GM18517 (cell line): ENCODE results near the gene ISCA1.
A peak's percentile ranks its signal among the peaks of the same experiment; 100 is the strongest.
"Not testable (repeated sequence)": the region's sequence is repeated elsewhere in the genome, so short reads cannot be mapped to it uniquely, and the experiment has no call there.

Experiments used
- ATAC-seq: cut with Tn5 transposase; IDR thresholded peaks from one replicate; pipeline ENCODE4 v1.9.1; 2021; ENCODE audit warnings: mild to moderate bottlenecking, moderate library complexity; ENCODE audit not compliant: unreplicated experiment

The ISCA1 gene

DNA sequence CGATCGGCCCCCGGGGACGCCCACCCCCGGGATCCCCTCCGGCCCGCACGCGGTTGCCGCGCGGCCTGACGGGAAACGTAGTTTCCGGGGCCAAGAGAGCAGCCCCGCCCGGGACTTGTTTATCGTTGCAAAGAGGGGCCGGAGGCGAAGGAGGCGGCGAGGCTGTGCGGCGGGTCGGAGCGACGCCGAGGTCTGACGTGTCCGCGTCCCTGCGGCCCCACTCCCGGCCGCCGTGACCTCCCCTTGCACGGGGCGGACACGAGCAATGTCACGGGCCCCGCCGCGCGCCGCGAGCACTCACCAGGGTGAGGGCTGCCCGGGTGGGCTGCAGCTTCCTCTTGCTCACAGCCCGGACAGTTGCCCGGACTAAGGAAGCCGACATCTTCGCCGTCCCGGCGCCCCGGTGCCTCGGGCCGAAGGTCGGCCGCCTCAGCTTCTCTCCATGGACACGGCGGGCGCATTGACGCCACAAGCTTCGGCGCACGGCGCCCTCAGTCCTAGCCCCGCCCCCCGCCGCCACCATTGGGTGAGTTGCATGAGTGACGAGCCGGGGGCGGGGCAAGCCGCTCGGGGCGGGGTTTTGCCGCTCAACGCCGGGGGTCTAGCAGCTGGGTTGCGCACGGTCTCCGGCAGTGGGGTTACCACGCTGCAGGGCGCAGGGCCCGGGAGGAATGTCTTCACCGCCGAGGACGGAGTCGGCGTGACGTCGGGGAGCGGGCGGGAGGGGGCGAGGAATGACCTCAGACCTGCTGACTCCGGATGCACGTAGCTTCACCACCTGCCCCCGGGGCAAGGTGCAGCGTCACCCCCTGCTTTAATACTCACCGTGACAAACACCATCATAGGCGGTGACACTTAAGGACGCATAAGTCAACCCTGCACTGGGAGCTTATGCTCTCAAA, at the start of gene ISCA1:
Gene ISCA1 (minus strand): TSS at position 462 of the 902 bp plus-strand sequence. CDS start 80 bp downstream, at position 382.
- ATAC-seq = peak; percentile 77

DNA sequence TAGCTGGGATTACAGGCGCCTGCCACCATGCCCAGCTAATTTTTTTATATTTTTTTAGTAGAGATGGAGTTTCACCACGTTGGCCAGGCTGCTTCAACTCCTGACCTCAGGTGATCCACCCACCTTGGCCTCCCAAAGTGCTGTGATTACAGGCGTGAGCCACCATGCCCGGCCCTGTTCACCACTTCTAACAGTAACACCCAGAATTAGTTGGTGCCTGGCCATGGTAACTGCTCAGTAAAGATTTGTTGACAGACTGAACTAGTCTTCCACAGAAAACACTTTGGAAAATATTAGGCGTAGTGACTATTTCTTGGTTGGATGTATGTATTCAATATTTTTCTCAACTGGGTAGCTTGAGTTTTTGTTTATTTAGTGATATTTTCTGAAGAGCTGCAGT, 47.8 kb upstream of the ISCA1 start:
- no peak for ATAC-seq

DNA sequence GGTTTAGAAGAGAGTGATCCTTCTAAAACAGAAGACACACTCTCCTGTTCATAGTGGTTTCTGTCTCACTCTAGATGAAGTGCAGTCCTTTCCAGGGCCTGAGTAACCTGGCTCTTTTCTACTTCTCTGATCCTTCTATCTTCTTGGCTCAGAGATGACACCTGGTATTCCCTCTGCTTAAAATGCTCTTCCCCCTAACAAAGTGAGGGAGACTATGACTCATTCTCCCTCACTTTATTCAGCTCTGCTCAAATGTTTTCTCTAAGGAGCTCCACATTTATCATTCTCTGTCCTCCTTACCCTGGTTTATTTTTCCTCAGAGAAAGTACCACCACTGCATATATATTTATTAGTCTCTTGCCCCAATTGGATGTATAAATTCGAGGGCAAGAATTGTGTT, 47.3 kb upstream of the ISCA1 start:
- ATAC-seq = no peak

DNA sequence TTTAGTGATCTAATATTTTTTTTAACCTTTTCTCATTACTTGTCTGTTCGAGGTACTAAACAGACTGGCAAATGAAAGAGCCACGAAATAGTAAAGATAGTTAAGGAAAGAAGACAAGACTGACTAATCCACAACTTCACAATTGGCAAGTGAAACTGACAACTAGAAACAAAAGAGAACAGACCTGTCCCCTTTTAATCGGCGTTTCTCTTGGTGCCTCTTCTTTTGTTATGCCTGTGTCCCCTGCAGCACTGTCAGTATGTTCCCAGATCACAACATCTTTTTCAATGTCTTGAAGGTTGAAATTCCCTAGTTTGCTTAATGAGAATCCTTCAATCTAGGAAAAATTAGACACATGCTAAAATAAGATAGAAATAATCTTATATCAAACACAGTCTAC, 45.8 kb upstream of the ISCA1 start:
- no peak for ATAC-seq

DNA sequence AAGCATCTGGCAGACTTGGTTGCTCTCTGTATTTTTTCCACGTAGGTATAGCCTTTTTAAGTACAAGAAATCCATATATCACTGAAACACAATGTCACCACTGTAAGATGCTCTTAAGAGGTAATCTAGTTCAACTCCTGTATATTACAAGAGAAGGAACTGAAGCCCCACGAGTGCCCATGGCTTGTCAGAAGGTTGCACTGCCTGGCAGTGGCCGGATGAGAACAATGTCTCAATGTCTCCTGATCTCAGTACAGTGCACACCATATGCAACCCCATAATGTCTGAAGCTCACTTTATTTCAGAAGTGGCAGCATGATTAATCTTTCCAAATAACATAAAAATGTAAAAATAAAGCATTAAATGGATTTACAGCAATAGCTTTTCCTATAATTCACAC, 44.2 kb upstream of the ISCA1 start:
- no peak for ATAC-seq

DNA sequence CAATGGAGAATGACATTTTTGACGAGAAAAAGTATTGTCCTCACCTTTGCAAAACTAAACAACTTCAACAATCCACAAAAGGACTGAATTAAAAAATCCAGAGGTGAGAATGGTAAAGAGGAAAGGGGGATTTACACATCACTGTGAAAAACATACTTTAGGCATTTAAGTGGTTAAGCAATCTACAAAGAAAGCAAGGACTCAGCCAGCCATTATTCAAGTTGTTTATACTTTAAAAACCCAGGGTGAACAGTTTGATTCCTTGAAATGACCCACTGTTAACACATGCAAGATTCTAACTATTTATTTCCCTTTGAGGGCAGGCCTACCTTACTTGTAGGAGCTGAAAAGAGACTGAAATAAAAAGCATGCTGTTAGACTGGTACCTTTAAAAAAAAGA, 42.6 kb upstream of the ISCA1 start:
- no peak for ATAC-seq

DNA sequence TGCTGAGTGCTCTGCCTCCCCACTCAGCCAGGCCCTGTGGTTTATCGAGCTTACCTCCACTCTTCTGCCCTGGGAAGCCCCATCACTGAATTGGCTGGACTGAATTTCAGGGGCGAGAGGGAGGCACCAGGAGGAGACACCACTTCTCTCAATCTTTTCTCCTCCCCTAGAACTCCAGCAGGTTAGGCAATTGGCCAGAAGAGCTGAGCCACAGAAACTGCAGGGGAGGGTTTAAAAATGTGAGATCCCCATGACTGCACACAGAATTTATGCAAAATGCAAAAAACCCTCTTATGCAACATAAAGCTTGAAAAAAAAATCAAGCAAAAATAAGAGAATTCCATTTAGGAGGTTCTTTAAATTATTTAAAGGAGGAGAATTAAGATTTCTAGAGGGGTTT, 42.0 kb upstream of the ISCA1 start:
- no peak for ATAC-seq

DNA sequence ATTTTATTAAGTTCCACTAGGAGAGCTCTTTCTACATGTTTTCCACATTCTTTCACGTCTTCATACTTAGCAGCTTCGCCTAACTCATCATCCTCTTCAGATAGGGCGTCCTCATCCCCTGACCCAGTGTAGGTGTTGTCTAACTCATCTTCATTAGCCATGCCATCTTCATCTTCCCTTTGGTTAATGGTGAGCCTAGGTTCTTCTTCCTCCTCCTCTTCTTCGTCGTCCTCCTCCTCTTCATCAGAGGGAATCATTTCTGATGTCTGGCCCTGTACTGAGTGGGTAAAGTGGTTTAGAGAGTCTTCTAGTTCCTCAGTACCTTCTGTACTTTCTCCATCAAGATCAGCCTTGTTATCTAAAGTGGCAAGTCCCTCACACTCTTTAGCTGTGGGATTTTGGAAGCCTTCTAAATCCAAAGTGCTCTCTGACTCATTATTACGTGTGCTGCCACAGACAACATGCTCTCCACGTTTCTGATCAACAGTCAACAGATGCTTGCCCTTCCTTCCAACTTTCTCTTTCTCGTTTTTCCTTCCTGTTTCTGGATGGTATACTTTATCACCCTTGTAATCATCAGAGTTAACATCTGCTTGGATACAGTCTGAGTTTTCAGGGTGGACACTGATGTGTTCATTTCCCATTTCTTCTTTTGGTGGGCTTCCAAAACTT, 40.8 kb upstream of the ISCA1 start:
- ATAC-seq = no peak

DNA sequence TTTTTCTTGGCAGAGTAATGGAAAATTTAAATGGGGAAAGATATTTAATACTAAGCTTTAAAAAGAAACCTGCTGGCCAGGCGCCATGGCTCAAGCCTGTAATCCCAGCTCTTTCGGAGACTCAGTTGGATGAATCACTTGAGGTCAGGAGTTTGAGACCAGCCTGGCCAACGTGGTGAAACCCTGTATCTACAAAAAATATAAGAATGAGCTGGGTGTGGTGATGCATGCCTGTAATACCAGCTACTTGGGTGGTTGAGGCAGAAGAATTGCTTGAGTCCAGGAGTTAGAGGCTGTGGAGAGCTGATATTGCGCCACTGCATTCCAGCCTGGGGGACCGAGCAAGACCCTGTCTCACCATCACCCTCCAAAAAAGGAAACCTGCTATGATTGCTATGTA, 39.0 kb upstream of the ISCA1 start:
- no peak for ATAC-seq

DNA sequence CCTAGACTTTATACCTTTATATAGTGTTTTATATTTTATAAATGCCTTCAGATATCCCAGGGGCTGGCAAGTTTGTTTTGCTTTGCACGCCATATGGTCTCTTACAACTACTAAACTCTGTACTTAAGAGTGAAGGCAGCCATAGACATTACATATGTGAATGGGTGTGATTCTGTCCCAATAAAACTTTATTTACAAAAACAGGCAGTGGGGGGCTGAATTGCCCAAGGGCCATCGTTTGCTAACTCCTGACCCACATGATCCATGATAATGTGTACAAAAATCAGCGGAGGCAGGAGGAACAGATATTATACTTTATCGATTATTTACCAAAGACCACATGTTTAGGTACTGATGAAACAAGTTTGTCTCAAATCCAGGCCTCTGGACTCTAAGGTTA, 35.8 kb upstream of the ISCA1 start:
- ATAC-seq = no peak

DNA sequence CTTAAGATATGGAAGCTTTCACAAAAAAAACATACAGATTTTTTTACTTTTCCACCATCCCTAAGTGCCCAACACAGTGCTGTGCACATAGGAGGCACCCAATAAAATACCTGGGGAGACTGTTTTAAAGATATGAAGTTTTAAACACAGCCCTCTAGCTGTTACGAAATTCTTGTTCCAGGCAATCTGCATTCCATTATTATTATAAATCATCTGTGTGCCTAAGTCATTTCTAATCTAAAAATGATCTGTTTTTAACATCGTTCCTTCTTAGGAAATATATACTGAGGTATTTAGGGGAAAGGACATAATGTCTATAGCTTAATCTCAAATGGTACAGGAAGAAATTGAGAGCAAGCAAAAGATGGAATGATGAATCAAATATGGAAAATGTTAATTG, 32.7 kb upstream of the ISCA1 start:
- no peak for ATAC-seq

DNA sequence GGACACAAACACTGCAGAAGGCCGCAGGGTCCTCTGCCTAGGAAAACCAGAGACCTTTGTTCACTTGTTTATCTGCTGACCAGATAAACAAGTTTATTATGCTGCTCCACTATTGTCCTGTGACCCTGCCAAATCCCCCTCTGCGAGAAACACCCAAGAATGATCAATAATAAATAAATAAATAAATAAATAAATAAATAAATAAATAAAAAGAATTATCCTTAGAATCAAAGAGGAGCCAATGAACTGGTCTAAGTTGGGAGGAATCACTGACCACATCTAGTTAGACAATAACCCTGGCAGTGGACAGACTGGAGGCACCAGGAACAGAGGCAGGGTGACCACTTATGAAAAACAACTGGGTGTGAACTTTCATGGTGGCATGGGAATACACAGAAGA, 30.6 kb upstream of the ISCA1 start:
- not testable (repeated sequence) for ATAC-seq

DNA sequence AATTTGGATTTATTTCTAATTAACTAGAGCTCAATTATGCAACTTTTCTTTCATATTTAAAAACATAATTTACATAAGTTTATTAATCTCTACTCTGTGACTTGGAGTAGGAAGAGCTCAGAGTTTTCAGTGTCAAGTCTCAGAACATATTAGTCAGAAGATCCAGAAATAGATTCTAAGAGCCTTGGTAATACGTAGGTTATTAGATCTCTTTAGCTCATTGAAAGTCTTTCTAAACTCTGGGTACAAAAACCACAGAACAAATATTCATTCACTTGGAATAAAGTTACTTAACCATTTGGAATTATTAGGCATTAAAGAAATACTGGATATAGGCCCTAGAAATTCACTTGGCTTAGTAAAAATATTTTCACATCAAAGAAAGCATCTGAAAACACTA, 26.3 kb upstream of the ISCA1 start:
- no peak for ATAC-seq

DNA sequence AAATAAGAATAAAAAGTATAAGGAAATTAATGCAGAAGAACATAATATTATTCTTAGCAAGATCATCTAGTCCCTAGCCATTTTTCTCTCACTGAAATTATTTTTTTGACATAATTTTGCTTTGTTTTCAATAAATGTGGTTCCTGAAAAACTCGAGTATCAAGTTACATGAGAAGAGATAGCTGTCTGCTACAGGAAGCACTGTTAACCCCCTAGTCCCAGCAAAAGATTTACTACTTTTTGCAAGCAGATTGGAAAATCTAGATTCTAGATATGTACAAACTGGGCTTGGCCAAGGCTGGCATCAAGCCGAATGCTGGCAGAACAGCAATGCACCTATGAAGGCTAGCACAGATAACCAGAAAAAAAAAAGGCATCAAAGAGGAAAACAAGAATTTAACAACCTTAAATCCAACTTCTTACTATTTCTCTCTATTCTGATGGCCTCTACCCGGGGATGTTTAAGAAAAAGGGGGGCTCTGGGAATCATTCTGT, 21.9 kb upstream of the ISCA1 start:
- ATAC-seq = no peak

DNA sequence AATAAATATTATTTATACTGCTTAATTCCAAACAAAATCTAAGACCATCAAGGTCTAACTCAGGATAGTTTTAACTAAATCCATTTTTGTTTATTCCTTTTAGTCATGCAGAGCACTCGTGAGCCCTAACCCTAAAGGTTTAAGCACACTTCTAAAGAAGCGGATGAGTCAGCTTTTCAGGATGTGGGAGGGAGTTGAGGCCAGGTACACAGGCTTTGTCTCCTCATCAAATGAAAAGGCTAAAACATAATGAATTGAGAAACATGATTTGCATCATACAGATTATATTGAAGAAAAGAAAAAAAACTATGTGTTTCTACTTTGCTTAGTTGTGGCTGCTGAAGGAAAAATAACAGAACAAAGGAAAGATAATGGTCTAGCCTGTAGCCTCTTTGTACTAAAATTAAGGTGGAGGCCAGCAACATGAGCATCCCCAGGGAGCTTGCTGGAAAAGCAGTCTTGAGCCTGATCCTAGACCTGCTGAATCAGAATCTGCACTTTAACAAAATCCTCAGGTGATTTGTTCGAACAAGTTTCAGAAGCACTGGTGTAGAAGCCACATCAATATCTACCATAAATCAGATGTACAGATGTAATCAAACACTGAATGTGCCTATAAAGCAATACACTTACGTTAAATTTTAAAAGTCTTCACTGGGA, 21.1 kb upstream of the ISCA1 start:
- no peak for ATAC-seq

DNA sequence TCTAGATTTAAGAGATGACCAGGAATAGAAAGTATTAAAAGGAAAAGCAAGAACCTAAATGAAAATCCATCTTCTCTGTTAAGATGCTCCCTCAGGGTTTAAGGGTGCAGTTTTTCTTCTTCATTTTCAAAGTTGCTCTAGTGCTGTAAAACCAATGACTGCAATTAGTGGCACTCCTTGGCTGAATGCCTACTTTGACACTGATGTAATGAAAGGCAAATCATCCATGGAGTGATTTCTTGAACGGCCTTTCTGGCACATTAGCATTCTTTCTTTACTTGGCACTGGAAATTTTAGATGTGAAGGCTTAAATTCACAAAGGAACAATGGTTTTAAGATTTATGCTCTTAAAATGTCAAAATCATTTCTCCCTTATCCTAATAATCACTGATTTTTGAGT, 19.3 kb upstream of the ISCA1 start:
- no peak for ATAC-seq

DNA sequence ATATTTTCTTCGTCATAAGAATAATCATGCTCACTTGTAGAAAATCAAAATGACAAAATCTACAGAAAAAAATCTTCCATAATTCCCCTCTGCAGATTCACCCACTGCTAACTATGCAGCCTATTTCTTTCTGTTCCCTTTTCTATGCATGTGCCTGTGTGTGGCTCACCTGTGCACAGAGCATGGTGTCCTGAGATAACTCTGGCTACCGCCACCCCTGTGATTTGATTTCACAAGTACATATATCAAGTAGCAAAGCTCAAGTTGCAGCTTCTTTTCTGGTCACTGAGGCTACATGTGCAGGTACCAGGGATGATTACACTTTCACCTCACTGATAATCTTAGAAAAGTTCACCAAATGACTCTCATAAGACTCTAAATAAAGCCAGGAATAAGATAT, 18.4 kb upstream of the ISCA1 start:
- no peak for ATAC-seq

DNA sequence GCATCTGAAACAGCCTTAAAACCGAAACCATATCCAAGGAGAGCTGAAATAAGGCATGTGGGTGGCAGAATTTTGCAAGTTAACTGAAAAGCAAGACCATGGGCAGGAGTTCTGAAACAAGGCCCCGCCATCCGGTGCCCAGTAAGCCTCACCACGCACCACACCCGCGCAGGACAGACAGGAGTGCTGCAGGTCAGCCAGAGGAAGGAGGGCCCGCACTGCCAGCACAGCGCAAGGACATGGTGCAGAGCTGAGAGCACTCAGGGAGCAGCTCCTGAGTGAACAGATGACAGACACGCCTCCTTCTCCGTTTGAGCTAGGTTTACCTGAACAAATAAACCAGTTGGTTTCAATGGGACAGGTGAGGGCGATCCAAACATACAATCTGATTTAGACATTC, 16.5 kb upstream of the ISCA1 start:
- ATAC-seq = no peak

DNA sequence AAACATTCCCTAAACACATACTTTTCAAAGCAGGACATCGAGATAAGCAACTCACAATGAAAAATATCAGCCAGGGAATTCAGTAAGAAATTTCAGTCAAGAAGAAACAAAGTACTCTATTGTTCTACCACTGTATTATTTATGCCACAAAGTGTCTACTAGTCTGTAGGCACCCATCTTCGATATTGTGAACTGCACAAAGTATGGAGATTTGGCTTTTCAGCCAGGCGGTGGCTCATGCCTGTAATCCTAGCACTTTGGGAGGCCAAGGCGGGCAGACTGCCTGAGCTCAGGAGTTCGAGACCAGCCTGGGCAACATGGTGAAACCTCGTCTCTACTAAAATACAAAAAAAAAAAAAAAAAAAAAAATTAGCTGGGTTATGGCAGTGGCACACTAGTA, 8.0 kb upstream of the ISCA1 start:
- ATAC-seq = not testable (repeated sequence)

DNA sequence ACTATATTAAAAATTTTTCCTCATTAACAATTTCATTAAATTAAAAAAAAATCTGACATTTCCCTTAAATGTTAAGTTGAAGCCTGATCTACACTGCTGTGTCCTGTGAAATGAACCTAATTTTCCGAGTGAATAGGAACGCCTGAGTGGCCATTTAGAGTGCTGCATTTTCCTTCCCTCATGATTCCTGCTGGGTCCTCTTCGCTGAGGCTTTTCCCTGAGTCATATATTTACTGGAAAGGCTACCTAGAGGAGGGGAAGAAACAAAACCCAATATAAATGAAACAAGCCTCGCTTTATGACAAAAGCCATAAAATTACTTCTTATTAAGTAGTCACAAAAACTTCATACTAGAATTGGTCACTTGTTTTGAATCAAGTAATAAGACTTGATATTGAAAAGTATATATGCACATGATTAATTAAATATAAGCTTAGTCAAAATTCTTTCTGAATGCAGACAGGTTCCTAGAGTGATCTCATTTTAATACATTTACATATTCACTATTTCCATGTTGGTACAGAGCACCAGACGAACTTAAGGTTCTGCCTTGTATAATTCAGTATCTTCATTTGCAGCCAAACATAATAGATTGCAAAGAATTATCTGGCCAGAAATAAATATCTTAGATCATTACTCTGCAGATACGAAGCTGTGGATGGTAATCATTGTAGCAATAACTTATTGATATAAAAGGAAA, 6.3 kb upstream of the ISCA1 start:
- no peak for ATAC-seq

DNA sequence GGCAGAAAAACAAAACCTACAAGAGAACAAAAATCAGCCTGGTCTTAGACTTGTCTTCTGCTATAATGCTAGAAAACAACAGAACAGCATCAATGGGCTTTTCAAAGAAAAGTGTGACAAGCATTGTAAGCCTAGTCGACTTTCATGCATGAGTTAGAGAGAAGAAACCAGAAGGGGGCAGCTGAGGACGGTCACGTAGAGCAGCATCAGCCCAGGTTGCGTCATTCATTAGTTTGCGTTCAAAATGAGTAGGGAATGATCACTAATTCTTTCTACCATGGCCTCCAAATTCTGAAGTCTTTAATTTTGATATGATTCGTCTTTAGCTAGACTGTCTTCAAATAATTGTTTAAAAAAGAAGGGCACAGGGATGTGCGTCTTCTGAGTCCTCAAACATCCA, 4.7 kb upstream of the ISCA1 start:
- no peak for ATAC-seq
